ENCODE results near the gene C1QTNF5. TPM values are rescaled to one million over a fixed set of nuclear protein-coding genes. Genes with fewer than 3 reads are reported as not detected.

C1QTNF5 gene
- total and polyA plus RNA-seq, 4 donors: 1.9 to 6.4 (median 3.3) TPM

DNA sequence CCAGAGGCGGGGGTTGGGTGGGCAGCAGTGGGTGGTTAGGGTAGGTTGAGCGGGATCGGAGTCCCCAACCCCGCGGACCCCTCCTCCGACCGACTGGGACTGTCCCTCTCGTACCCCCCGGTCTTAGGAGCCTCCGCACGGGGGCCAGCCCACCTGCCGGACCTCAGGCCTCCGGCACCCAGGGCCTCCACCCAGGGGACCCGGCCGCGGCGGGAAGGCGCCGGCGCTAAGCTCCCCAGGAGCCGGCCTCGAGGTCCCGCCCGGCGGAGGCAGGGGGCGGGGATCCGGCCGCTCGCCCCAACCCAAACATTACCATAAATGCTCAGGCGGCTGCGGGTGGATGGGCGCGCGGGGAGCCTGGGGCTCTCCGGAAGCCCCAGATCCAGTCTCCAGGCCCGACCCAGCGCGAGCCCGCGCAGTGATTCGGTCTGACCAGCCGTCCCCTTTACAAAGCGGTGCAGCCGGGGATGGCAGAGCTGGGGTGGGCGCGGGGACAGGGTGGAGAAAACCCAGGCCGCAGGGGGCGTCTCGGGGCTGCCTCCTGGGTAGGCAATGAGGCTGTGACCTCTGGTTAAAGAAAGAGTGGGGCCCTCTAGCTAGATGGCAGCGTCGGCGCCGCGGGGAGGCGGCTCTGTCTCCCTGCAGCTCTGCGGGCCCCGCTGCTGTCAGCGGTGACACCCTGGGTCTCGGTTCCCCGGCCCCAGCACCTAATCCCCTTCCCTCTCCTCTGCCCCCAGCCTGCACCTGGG, 19.7 kb downstream of the C1QTNF5 start:
- Histone ChIP-seq H3K27me3 (ENCODE audit: control insufficient read depth in 4 of 4, insufficient read depth in 4 of 4, low read length in 3 of 4) (peaks cover 0 to 8% (median 3%) of the 10 kb centered on the region in 4 donors), H3K4me3 (ENCODE audit: low read depth in 1 of 3, low read length in 3 of 3) (peak overlapping the region; percentile 30 to 52 (median 45)), H3K36me3 (ENCODE audit: control insufficient read depth in 4 of 4, insufficient read depth in 3 of 4, low read depth in 1 of 4, low read length in 3 of 4) (no peaks in the 10 kb centered on the region), H3K9me3 (ENCODE audit: control insufficient read depth in 4 of 4, low read length in 3 of 4) (no peaks in the 10 kb centered on the region), H3K27ac (ENCODE audit: low read depth in 1 of 2, low read length in 2 of 2) (peak overlapping the region; percentile 64 to 69), H3K9ac (ENCODE audit: low read depth in 1 of 2, low read length in 2 of 2) (no peak overlapping the region), H3K4me1 (ENCODE audit: control insufficient read depth in 4 of 4, insufficient read depth in 4 of 4, low read length in 3 of 4) (peaks cover 9 to 33% (median 20%) of the 10 kb centered on the region in 4 donors)
- WGBS: 3% methylated on average over 60 of the region's 60 CpGs
- DNase-seq (ENCODE audit: low spot score): no peak
- TF ChIP-seq EGR1 (IDR thresholded peaks at IDR 0.05; ENCODE audit: low read depth in 2 of 2): no peak
- no peak for TF ChIP-seq FOXA1 (IDR thresholded peaks at IDR 0.05)
- TF ChIP-seq, protein P1, sequence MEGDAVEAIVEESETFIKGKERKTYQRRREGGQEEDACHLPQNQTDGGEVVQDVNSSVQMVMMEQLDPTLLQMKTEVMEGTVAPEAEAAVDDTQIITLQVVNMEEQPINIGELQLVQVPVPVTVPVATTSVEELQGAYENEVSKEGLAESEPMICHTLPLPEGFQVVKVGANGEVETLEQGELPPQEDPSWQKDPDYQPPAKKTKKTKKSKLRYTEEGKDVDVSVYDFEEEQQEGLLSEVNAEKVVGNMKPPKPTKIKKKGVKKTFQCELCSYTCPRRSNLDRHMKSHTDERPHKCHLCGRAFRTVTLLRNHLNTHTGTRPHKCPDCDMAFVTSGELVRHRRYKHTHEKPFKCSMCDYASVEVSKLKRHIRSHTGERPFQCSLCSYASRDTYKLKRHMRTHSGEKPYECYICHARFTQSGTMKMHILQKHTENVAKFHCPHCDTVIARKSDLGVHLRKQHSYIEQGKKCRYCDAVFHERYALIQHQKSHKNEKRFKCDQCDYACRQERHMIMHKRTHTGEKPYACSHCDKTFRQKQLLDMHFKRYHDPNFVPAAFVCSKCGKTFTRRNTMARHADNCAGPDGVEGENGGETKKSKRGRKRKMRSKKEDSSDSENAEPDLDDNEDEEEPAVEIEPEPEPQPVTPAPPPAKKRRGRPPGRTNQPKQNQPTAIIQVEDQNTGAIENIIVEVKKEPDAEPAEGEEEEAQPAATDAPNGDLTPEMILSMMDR (IDR thresholded peaks at IDR 0.05; ENCODE audit: low read depth, low read length, missing input control): no peak
- TF ChIP-seq HNF4A (conservative IDR thresholded peaks at IDR 0.05): no peak
- no peak for TF ChIP-seq NR2F2 (IDR thresholded peaks at IDR 0.05)
- TF ChIP-seq YY1 (IDR thresholded peaks at IDR 0.05): no peak
- TF ChIP-seq RAD21 (IDR thresholded peaks at IDR 0.05): no peak
- no peak for TF ChIP-seq SP1 (IDR thresholded peaks at IDR 0.05)
- TF ChIP-seq, protein P2, sequence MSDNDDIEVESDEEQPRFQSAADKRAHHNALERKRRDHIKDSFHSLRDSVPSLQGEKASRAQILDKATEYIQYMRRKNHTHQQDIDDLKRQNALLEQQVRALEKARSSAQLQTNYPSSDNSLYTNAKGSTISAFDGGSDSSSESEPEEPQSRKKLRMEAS (IDR thresholded peaks at IDR 0.05): no peak
- TF ChIP-seq JUND (IDR thresholded peaks at IDR 0.05): no peak
- TF ChIP-seq, protein P3, sequence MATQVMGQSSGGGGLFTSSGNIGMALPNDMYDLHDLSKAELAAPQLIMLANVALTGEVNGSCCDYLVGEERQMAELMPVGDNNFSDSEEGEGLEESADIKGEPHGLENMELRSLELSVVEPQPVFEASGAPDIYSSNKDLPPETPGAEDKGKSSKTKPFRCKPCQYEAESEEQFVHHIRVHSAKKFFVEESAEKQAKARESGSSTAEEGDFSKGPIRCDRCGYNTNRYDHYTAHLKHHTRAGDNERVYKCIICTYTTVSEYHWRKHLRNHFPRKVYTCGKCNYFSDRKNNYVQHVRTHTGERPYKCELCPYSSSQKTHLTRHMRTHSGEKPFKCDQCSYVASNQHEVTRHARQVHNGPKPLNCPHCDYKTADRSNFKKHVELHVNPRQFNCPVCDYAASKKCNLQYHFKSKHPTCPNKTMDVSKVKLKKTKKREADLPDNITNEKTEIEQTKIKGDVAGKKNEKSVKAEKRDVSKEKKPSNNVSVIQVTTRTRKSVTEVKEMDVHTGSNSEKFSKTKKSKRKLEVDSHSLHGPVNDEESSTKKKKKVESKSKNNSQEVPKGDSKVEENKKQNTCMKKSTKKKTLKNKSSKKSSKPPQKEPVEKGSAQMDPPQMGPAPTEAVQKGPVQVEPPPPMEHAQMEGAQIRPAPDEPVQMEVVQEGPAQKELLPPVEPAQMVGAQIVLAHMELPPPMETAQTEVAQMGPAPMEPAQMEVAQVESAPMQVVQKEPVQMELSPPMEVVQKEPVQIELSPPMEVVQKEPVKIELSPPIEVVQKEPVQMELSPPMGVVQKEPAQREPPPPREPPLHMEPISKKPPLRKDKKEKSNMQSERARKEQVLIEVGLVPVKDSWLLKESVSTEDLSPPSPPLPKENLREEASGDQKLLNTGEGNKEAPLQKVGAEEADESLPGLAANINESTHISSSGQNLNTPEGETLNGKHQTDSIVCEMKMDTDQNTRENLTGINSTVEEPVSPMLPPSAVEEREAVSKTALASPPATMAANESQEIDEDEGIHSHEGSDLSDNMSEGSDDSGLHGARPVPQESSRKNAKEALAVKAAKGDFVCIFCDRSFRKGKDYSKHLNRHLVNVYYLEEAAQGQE (IDR thresholded peaks at IDR 0.05): no peak
- TF ChIP-seq GABPA (IDR thresholded peaks at IDR 0.05 in 1 of 2, conservative IDR thresholded peaks at IDR 0.05 in 1 of 2): no peak
- TF ChIP-seq FOXA2 (IDR thresholded peaks at IDR 0.05): no peak

DNA sequence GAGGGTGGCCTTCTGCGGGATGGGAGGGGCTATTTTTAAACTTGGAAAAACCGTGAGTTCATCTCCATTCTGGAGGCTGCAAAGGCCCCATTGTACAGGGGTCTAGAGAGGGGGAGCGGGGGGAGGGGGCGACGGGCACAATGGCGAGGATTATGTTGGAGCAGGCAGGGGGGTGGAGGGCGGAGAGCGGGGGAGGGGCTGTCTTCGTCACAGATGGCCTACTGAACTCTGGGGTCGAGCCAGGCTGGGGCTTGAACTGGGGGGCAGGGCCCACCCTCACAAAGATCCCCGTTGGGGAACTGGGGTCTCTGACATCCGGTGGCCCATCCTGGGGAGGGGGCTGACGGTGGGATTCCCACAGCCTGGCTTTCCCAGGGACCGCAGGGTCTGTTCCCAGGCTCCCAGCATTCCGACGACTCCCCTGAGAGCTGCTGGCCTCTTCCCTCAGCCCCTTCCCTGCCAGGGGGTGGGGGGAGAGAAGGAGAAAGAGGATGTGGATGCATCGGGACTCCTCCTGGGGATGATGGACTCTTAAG, 20.4 kb downstream of the C1QTNF5 start:
- Histone ChIP-seq H3K4me3 (ENCODE audit: low read depth in 1 of 3, low read length in 3 of 3) (peak overlapping the region in 1 of 3 donors; percentile 52), H3K9me3 (ENCODE audit: control insufficient read depth in 4 of 4, low read length in 3 of 4) (no peaks in the 10 kb centered on the region), H3K9ac (ENCODE audit: low read depth in 1 of 2, low read length in 2 of 2) (no peak overlapping the region), H3K4me1 (ENCODE audit: control insufficient read depth in 4 of 4, insufficient read depth in 4 of 4, low read length in 3 of 4) (peaks cover 12 to 37% (median 24%) of the 10 kb centered on the region in 4 donors), H3K27me3 (ENCODE audit: control insufficient read depth in 4 of 4, insufficient read depth in 4 of 4, low read length in 3 of 4) (peaks cover 0 to 8% (median 3%) of the 10 kb centered on the region in 4 donors), H3K36me3 (ENCODE audit: control insufficient read depth in 4 of 4, insufficient read depth in 3 of 4, low read depth in 1 of 4, low read length in 3 of 4) (no peaks in the 10 kb centered on the region), H3K27ac (ENCODE audit: low read depth in 1 of 2, low read length in 2 of 2) (peak overlapping the region; percentile 64 to 69)
- no peak for DNase-seq (ENCODE audit: low spot score)
- 36% methylated on average over 17 of the region's 17 CpGs for WGBS
- TF ChIP-seq, protein P4, sequence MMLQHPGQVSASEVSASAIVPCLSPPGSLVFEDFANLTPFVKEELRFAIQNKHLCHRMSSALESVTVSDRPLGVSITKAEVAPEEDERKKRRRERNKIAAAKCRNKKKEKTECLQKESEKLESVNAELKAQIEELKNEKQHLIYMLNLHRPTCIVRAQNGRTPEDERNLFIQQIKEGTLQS (IDR thresholded peaks at IDR 0.05): no peak
- TF ChIP-seq, protein P3 (IDR thresholded peaks at IDR 0.05): no peak
- TF ChIP-seq, protein P5, sequence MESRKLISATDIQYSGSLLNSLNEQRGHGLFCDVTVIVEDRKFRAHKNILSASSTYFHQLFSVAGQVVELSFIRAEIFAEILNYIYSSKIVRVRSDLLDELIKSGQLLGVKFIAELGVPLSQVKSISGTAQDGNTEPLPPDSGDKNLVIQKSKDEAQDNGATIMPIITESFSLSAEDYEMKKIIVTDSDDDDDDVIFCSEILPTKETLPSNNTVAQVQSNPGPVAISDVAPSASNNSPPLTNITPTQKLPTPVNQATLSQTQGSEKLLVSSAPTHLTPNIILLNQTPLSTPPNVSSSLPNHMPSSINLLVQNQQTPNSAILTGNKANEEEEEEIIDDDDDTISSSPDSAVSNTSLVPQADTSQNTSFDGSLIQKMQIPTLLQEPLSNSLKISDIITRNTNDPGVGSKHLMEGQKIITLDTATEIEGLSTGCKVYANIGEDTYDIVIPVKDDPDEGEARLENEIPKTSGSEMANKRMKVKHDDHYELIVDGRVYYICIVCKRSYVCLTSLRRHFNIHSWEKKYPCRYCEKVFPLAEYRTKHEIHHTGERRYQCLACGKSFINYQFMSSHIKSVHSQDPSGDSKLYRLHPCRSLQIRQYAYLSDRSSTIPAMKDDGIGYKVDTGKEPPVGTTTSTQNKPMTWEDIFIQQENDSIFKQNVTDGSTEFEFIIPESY (IDR thresholded peaks at IDR 0.05): no peak
- TF ChIP-seq FOXA1 (IDR thresholded peaks at IDR 0.05): no peak
- TF ChIP-seq NR2F2 (IDR thresholded peaks at IDR 0.05): no peak
- no peak for TF ChIP-seq RXRA (IDR thresholded peaks at IDR 0.05)
- TF ChIP-seq, protein P1 (IDR thresholded peaks at IDR 0.05; ENCODE audit: low read depth, low read length, missing input control): no peak
- TF ChIP-seq HNF4G (IDR thresholded peaks at IDR 0.05): no peak
